Epidermal melanocyte (primary cell): ENCODE results near the gene WDTC1.
A peak's percentile ranks its signal among the peaks of the same experiment; 100 is the strongest.

Experiments
- DNase-seq: peaks from one replicate; pipeline ENCODE4 v3.0.0; 2011; ENCODE audit warnings: low spot score; ENCODE audit not compliant: insufficient read length

The WDTC1 gene

GRCh38 chr1:27301582-27302199 is 67.3 kb downstream of the WDTC1 start:
- no peak for DNase-seq

- no peak for DNase-seq
Observed at GRCh38 chr1:27302612-27303011, 68.2 kb downstream of the WDTC1 start.

DNA sequence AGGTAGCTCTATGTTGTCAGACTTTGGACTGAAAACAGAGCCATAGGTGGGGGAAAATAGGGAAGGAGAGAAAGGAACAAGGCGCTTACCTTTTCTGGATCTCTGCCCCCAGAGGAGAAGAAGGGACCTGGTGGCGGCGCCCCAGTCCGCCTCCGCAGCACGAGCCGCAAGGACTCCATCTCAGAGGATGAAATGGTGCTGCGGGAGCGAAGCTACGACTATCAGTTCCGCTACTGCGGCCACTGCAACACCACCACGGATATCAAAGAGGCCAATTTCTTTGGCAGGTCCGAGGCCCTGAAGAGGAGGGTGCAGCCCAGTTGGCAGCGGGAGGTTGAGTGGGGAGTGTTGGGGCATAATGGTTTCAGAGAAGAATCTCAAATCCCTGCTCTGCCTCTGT is 69.1 kb downstream of the WDTC1 start:
- DNase-seq = no peak

DNA sequence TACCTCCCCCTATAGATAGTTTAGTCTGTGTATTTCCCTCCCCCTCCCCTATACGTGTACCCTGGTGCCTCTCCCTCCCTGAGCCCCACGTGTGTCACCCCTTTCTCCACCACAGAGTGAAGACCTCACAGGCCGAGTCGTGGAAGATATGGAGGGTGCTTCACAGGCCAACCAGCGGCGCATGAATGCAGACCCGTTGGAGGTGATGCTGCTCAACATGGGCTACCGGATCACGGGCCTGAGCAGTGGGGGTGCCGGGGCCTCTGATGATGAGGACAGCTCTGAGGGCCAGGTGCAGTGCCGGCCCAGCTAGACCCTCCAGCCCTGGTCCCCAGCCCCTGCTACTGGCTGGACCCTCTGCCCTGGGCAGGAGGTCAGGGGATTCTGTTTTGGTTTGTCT is 71.6 kb downstream of the WDTC1 start:
- DNase-seq = no peak

DNA sequence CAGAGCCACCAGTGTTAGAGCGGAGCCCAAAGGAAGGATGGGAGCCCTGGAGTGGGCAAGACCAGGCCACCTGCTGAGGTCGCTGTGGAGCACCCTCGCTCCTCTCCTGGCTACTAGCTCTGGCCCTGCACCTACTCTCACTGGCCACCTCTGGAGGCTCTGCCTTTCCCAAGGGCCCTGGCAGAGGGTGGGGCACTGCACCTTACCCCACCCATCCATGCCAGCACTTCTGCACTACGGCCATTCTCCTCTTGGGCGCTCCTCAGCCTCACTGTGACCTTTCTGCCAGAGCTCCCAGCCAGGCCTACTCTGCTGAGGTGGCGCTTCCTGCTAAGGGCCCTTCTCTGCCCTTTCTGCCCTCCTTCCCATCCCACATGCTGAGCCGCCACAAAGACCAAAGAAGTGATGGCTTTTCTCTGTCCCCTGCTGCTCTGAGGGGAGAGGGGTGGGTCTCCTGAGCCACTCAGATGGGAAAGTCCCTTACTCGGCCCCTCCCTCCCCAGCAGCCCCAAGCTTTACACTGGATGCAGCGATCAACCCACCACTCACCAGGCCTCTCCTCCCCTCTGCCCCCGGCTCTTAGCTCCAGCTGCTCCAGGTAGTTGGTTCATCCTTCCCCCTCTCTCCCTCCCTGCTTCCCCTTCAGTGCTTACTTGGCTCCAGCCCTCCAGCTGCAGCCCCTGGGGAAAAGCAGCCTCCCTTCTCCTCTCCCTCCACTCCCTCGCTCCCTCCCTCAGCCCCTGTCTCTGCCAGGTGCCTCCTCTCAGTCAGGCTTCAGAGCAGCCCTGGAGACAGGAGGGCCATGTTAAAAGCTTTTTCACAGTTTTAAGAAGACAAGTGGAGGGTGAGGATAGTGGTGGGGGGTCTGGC is 72.7 kb downstream of the WDTC1 start:
- DNase-seq = no peak

- no peak for DNase-seq
Observed at GRCh38 chr1:27307874-27308598, 73.6 kb downstream of the WDTC1 start.

- no peak for DNase-seq
Observed at GRCh38 chr1:27314169-27314568, 79.7 kb downstream of the WDTC1 start.

- no peak for DNase-seq
Observed at GRCh38 chr1:27314737-27315136, 80.3 kb downstream of the WDTC1 start.

GRCh38 chr1:27316860-27317259 is 82.4 kb downstream of the WDTC1 start:
- no peak for DNase-seq

GRCh38 chr1:27318136-27318535 is 83.7 kb downstream of the WDTC1 start:
- DNase-seq = no peak

GRCh38 chr1:27318596-27318995 is 84.2 kb downstream of the WDTC1 start:
- no peak for DNase-seq

GRCh38 chr1:27321813-27322568 is 87.6 kb downstream of the WDTC1 start, which contains the start of gene TMEM222:
Gene TMEM222 (plus strand): TSS chr1:27322163. CDS start chr1:27322198, 35 bp downstream.
- peak; percentile 95 for DNase-seq

DNA sequence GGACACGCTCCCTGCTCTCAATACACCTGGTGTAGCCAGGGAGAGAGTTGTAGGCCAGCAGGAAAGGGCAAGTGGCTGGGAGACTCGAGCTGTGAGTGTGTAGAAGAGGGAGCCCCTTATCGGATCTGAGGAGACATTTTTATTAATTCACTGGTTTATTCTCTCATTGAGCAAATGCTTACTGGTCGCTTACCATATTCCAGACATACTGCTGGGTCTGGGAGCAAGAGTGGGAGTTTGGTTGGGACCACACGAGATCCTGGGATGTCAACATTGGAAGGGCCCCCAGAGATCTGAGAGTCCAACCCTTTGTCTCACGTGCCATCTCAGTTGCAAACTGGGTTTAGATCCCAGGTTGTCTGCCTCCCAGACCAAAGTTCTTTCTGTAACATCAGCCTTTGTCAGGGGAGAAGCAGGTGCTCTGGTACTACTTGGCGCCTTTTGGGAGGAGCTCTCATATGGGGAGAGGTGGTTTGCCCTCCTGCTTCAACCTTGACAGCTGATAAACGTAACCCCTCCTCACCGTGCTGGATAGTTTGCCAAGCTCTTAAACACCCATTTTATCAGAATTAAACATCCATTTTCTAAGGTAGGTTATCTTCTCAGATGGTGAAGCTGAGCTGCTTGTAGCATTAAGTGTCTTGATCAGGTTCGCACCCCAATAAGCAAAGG is 88.3 kb downstream of the WDTC1 start:
- no peak for DNase-seq

DNA sequence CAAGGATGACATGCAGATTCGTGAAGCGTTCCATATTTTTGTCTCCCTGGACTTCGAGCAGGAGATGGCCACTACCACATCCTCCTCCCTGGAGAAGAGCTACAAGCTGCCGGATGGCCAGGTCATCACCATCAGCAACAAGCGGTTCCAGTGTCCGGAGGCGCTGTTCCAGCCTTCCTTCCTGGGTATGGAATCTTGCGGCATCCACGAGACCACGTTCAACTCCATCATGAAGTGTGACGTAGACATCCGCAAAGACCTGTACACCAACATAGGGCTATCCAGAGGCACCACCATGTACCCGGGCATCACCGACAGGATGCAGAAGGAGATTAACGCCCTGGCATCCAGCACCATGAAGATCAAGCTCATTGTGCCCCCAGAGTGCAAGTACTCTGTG is 90.9 kb downstream of the WDTC1 start:
- no peak for DNase-seq

DNA sequence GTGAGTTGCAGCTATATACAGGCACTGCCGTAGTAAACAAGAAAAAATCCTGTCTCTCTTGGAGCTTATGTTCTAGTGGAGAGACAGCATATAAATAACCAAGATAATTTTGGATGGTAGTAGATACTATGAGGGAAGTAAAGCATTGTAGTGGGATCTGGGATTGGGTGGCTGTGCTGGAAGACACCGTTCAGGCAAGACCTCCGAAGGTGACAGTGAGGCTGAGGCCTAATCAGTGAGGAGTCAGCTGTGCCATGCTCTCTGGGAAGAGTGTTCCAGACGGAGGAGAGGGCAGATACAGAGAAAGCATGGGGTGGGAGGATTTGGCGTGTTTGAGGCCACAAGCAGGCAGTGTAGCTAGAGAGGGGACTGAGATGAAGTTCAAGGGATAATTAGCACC is 93.5 kb downstream of the WDTC1 start:
- no peak for DNase-seq

- DNase-seq = no peak
Observed at GRCh38 chr1:27330786-27331185, 96.4 kb downstream of the WDTC1 start.

DNA sequence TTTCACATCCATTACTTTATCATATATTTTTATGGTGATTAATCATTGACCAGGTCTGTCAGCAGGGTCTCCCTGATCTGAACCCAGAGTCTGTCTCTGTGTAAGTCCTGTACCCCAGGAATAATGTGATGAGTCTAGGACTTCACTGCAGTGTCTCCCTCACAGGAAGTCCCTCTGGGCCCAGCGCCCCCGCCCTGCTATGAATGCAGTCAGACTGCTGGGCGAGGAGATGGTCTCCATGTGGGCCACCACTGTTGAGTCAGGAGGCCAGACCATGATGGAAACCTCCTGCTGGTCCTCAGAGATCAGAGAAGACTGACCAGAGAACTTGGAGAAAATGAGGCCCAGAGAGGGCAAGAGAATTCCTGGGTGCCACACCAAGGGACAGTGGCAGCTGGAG is 97.0 kb downstream of the WDTC1 start:
- DNase-seq = no peak

DNA sequence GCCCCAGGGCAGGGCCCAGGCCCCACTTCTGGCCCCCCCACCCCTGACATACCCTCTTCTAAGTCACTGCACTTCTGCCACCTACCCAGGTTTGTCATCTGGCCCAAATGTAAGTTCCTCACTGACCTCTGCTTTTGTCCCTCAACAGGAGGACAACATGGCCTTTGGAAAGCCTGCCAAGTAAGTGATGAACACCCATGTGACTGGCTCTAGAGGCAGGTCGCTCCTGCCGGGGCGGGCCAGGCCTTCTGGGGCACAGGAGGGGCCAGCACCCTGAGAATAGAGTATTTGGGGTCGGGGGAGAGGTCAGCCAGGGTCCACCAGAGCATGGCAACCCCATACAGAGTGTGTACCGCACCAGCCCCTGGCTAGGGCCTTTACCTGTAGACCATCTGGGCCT is 97.5 kb downstream of the WDTC1 start:
- DNase-seq = no peak

DNA sequence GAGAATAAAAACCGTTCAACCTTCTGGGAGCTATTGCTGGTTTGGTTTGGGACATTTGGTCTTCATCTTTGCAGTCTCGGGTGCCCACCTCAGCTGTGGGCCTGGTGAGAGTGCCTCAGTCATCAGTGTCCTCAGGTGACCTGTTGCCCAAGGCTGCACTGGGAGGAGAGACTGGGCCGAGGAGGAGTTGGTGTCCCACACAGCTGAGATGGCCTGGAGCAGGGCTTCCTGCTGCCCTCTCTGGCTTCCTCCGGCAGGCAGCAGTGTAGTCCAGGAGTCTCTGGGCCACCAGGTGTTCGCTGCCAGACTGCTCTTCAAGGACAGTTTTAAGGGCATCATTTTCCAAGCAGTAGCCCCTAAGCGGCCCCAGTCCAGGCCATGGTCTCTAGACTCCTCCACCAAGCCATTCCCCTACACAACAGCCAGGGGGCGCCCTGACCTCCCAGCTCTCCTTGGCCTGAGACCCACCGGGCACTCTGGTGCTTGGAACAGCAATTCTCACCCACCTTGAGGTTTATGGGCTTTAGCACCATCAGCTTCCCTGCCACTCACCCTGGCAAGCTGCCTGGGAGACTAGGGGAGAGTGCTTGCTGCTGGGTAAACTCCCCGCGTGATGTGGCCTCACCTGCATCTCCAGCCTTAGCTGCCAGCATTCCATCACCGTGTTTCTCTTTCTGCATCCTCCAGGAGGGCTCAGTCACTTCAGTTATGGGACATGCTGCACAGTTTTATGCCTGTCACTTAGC is 98.3 kb downstream of the WDTC1 start:
- peak; percentile 71 for DNase-seq

DNA sequence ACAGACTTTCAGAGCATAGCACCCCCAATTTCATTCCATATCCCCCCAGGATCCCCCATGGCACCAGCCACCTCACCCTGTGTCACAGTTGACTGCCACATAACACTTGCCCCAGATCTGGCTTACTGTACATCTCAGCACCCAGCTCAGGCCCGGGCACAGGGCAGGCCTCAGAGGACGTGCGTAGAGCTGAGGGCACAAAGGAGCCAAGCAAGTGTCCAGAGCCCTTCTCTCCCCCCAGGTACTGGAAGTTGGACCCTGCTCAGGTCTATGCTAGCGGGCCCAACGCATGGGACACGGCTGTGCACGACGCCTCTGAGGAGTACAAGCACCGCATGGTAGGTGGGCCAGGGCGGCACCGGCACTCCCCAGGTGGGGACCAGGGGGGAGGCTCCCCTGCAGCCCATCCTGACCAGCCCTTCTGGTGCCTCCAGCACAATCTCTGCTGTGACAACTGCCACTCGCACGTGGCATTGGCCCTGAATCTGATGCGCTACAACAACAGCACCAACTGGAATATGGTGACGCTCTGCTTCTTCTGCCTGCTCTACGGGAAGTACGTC is 99.4 kb downstream of the WDTC1 start:
- DNase-seq = no peak
